Omental fat pad (tissue), 4 donors: ENCODE data around the gene ZBTB21. TPM values are rescaled to one million over a fixed set of nuclear protein-coding genes. Genes with fewer than 3 reads are reported as not detected.

Experiments used
- ATAC-seq: fragments of 150-250 bp; one replicate; pipeline ENCODE4 v1.9.1; 2016; ENCODE audit warnings: mild to moderate bottlenecking, moderate library complexity; ENCODE audit not compliant: low FRiP score
- DNase-seq: peaks from one replicate; pipeline ENCODE4 v3.0.0-alpha.2; 2019; ENCODE audit warnings: low spot score
- CTCF ChIP-seq, 3 donors: fragments of 450-650 bp; IDR thresholded peaks; one replicate each; pipeline ENCODE4 v1.5.1; 2016 to 2017; ENCODE audit warnings: antibody characterized with exemption in 3 of 3, mild to moderate bottlenecking in 3 of 3, moderate library complexity in 2 of 3
- total RNA-seq, 4 donors: library from RNA; depleted of rRNA; stranded (reverse); fragments of >200 nt; gene quantifications; one replicate each; pipeline ENCODE4 v1.1.0, GENCODE V29; 2016

The ZBTB21 gene
- total RNA-seq, 4 donors from 2014 or later, result 11.6 to 27.8 (median 18.9) TPM

- no peak for ATAC-seq
- TF ChIP-seq CTCF (IDR thresholded peaks at IDR 0.05), result no peak
- no peak for DNase-seq
Measured at GRCh38 chr21:41974752-41975053, 35.5 kb downstream of the ZBTB21 start.

DNA sequence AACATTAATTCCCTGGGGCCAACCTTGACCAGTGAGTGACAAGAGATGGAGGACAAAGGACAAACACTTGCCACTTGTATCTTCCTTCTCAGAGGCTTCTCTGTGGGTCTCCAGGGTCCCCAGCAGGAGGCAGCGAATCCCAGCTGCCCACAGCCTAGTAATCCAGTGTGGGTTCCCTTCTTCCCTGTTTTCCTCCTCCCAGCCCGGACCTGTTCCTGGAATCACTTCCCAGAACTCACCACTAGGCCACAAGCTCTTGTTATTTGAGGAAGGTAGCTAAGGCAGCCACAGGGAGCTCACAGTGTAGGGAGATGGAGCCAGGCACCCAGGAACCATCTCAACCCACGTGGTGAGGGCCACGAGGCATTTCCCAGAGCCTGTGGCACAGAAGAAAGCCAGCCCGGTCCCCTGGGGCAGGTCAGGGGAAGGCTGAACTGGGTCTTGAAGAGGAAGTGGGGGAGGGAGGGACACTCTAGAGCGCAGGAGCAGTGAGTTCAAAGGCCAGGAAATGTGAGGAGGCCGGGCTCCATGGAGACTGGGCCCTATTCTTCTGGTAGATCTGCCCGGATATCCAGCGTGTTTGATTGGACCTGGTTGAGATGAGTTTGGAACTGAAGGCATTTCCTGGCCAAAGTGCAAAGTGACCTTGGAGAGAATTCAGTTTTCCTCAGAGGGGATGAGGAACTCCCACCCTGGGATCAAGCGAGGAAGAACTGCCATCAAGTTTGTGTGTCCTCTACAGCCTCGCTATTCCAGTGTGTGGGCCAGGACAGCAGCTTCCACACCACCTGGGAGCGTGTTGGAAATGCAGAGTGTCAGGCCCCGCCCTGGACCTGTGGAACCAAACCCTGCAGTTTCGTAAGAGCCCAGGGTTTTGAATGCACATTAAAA is 36.1 kb downstream of the ZBTB21 start:
- ATAC-seq, result no peak
- TF ChIP-seq CTCF (IDR thresholded peaks at IDR 0.05), result no peak
- DNase-seq, result no peak

DNA sequence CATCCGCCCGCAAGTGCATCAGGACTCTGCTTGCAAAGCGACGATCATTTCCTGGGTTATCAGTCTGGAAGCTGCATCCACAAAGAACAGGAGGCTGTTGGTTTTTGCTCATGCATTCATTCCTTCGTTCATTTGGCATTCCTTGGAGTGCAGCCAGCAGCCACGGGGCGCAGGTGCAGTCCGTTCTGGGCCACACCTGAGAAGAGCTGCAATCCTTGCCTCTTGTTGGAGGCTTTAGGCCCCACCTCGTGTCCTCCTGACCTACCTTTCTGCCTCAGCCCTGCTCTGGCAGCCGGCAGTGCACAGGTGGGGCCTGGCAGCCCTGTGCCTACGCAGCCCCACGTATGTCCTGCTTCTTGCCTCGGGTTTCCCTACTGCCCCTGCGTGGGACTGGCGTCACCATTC is 36.7 kb downstream of the ZBTB21 start:
- DNase-seq, result no peak
- TF ChIP-seq CTCF (IDR thresholded peaks at IDR 0.05), result no peak
- no peak for ATAC-seq

DNA sequence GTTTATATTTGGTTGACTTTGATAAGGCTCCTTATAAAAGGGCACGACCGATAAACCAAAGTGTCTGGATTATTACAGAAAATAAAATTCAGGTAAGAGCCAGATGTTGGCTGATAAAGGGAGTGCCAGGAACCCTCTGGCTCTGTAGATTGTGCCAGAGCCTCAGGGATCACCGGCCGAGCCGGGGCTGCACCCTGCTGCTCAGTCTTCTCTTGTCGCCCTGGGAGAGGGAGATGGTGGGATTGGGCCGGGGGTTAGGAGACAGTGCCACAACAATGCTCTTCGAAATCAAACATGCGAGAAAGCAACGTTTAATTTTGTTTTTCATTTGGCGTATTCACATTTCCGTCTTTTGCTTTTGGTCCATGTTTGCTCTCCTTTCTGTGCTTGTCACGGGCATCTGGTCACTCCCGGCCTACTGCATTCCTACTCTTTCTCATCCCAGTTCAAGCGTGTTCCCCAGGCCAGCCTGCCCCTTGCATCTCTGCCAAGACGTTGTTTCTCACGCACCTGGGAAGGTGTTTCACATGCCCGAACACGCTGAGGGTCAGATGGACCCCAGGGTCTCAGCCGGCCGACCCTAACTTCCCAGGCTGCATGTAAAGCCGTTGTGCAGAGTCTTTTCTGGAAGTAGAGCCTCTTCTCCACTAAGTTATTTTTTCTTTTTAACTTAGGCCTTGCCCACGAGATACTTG is 37.5 kb downstream of the ZBTB21 start:
- ATAC-seq (no peak), DNase-seq (no peak)
- TF ChIP-seq CTCF (IDR thresholded peaks at IDR 0.05), result no peak

GRCh38 chr21:41971891-41972290 is 38.3 kb downstream of the ZBTB21 start:
- no peak for TF ChIP-seq CTCF (IDR thresholded peaks at IDR 0.05)
- no peak for ATAC-seq
- no peak for DNase-seq

GRCh38 chr21:41970751-41971653 is 39.2 kb downstream of the ZBTB21 start:
- ATAC-seq, result no peak

More at GRCh38 chr21:41970751-41971653, 39.2 kb downstream of the ZBTB21 start:
- no peak for DNase-seq
- no peak for TF ChIP-seq CTCF (IDR thresholded peaks at IDR 0.05)
